Osteoblast (primary cell): ENCODE data around the gene TSR2. TPM values are rescaled to one million over a fixed set of nuclear protein-coding genes. Genes with fewer than 3 reads are reported as not detected.

ENCODE experiments used
- DNase-seq: peaks from one replicate; pipeline ENCODE4 v3.0.0; 2011; ENCODE audit warnings: low spot score, mixed read lengths; ENCODE audit not compliant: insufficient read length; ENCODE audit errors: missing footprints
- H2AFZ ChIP-seq: 2 replicates; pipeline ENCODE4 v1.6.0; 2011; ENCODE audit warnings: mild to moderate bottlenecking, low read length
- H3K27ac ChIP-seq: 2 replicates; pipeline ENCODE4 v1.5.1; 2011; ENCODE audit warnings: mild to moderate bottlenecking, low read depth, low read length, moderate library complexity
- H3K27me3 ChIP-seq: 2 replicates; pipeline ENCODE4 v1.6.0; 2012; ENCODE audit warnings: mild to moderate bottlenecking, control low read depth, inconsistent platforms, low read length, moderate library complexity; ENCODE audit not compliant: insufficient read depth
- H3K36me3 ChIP-seq: 2 replicates; pipeline ENCODE4 v1.5.1; 2011; ENCODE audit warnings: mild to moderate bottlenecking, low read length, control low read depth, moderate library complexity; ENCODE audit not compliant: insufficient read depth
- H3K4me1 ChIP-seq: 2 replicates; pipeline ENCODE4 v1.5.1; 2011; ENCODE audit warnings: mild to moderate bottlenecking, low read length, control low read depth, moderate library complexity; ENCODE audit not compliant: insufficient read depth
- H3K4me2 ChIP-seq: 2 replicates; pipeline ENCODE4 v1.6.0; 2011; ENCODE audit warnings: mild to moderate bottlenecking, low read length; ENCODE audit not compliant: insufficient read depth
- H3K4me3 ChIP-seq: fragments of 200-600 bp; sonication (generic); 3 replicates; pipeline ENCODE4 v1.5.1; 2012; ENCODE audit warnings: mild to moderate bottlenecking, low read length, inconsistent platforms; ENCODE audit not compliant: insufficient read depth
- H3K79me2 ChIP-seq: 2 replicates; pipeline ENCODE4 v1.6.0; 2012; ENCODE audit warnings: mild to moderate bottlenecking, low read length, control low read depth, inconsistent platforms; ENCODE audit not compliant: insufficient read depth
- H3K9me3 ChIP-seq: 2 replicates; pipeline ENCODE4 v1.5.1; 2011; ENCODE audit warnings: low read depth, low read length, control low read depth
- H4K20me1 ChIP-seq: 2 replicates; pipeline ENCODE4 v1.6.0; 2012; ENCODE audit warnings: mild to moderate bottlenecking, low read length, control low read depth; ENCODE audit not compliant: insufficient read depth
- total RNA-seq: library from RNA; depleted of rRNA; stranded (reverse); fragments of >200 nt; gene quantifications from 2 replicates; pipeline ENCODE4 v1.2.3, GENCODE V29; 2012
- TF ChIP-seq, protein P1 (sequence below): IDR thresholded peaks from 2 replicates; pipeline ENCODE4 v1.5.1; 2011; ENCODE audit warnings: mild to moderate bottlenecking, low read depth, low read length, moderate library complexity; ENCODE audit errors: extremely low read depth

The TSR2 gene
- total RNA-seq, 1 donor = 9.0 TPM

- Histone ChIP-seq H3K4me2 (no peak overlapping the region), H3K27ac (no peak overlapping the region), H3K36me3 (peaks cover 16% of the 10 kb centered on the region), H3K4me1 (no peaks in the 10 kb centered on the region), H2AFZ (no peak overlapping the region), H4K20me1 (peaks cover 3% of the 10 kb centered on the region), H3K9me3 (no peaks in the 10 kb centered on the region), H3K79me2 (peaks cover 5% of the 10 kb centered on the region), H3K4me3 (no peak overlapping the region), H3K27me3 (no peaks in the 10 kb centered on the region)
- TF ChIP-seq, protein P1, sequence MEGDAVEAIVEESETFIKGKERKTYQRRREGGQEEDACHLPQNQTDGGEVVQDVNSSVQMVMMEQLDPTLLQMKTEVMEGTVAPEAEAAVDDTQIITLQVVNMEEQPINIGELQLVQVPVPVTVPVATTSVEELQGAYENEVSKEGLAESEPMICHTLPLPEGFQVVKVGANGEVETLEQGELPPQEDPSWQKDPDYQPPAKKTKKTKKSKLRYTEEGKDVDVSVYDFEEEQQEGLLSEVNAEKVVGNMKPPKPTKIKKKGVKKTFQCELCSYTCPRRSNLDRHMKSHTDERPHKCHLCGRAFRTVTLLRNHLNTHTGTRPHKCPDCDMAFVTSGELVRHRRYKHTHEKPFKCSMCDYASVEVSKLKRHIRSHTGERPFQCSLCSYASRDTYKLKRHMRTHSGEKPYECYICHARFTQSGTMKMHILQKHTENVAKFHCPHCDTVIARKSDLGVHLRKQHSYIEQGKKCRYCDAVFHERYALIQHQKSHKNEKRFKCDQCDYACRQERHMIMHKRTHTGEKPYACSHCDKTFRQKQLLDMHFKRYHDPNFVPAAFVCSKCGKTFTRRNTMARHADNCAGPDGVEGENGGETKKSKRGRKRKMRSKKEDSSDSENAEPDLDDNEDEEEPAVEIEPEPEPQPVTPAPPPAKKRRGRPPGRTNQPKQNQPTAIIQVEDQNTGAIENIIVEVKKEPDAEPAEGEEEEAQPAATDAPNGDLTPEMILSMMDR = peak; percentile 29
- peak; percentile 69 for DNase-seq
These were observed 7.3 kb downstream of the TSR2 start for GRCh38 chrX:54447461-54447860.

DNA sequence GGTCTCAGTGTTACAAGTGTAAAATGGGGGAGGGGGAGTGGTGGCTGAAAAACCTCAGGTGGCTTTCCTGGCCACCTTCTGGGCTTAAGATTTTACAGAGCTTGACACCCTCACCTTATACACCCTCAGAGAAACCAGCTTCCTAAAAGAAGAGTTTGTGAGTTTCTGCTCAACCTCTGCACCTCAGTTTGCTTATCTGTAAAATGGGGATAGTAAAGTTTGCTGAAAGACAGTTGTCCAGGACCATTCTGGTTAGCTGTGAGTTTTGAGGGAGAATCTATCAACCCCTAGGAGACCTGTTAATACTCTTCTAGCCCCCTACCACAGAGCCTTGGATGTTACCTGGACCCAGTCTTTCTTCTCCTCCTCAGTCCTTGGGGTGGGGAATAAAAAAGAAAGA lies 9.7 kb downstream of the TSR2 start:
- Histone ChIP-seq H3K4me1 (no peaks in the 10 kb centered on the region), H3K79me2 (no peaks in the 10 kb centered on the region), H3K9me3 (no peaks in the 10 kb centered on the region), H3K4me2 (no peak overlapping the region), H3K4me3 (no peak overlapping the region), H3K36me3 (peaks cover 9% of the 10 kb centered on the region), H3K27ac (no peak overlapping the region), H4K20me1 (no peaks in the 10 kb centered on the region), H2AFZ (no peak overlapping the region), H3K27me3 (no peaks in the 10 kb centered on the region)
- no peak for DNase-seq
- TF ChIP-seq, protein P1 = no peak

DNA sequence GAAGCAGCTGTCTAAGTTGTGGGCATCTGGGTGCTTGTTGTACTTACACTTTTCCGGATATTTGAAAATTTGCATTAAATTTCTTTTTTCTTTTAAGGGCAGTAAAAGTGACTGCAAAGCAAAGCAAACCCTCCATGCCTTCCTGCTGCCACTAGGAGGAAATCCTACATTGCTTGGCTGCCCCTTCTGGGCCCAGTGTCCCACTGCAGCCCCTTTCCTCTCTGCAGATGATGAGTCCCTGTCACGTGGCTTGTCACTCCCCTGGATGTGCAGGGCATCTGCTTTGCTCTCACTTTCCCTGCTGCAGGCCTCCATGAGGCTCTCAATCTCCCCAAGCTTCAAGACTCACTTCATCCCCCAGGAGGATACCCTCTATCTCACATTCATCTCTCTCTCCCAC lies 12.7 kb downstream of the TSR2 start:
- Histone ChIP-seq H3K4me3 (no peak overlapping the region), H2AFZ (no peak overlapping the region), H3K4me1 (no peaks in the 10 kb centered on the region), H3K4me2 (no peak overlapping the region), H3K36me3 (peaks cover 10% of the 10 kb centered on the region), H3K9me3 (no peaks in the 10 kb centered on the region), H4K20me1 (no peaks in the 10 kb centered on the region), H3K79me2 (no peaks in the 10 kb centered on the region), H3K27me3 (no peaks in the 10 kb centered on the region), H3K27ac (no peak overlapping the region)
- TF ChIP-seq, protein P1 = peak; percentile 25
- DNase-seq = no peak

DNA sequence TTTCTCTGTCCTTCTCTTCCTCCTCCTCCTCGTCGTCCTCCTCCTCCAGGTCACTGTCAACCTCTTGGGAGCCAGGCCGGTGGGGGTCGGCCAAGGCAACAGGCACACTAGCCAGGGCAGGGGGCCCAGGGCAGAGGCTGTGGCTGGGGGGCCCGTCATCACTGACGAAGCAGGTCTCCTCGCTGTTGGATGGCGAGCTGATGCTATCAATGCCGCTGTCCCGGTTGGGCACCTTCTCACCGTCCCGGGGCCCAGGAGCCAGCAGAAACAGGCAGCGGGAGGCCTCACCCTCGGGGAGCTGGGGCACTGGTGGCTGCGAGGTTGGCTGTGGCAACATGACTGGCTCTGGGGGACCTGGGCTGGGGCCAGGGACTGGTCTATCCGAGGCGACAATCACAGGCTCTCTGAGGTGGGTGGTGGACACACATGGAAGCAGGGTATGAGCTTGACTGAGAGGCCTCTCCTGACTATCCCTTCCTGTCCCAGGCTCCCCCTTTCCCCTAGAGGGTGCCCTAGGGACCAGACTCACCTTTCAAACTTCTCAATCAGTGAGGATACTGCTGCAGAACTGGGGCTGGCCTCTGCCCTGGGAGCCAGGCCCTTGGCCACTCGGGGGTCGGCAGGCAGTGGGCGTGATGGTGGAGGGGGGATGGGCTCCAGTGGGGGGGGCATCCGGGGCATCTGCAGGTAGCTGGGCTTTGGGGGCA lies 30.0 kb downstream of the TSR2 start:
- Histone ChIP-seq H3K4me1 (no peaks in the 10 kb centered on the region), H3K79me2 (peaks cover 24% of the 10 kb centered on the region), H3K4me2 (no peak overlapping the region), H3K9me3 (no peaks in the 10 kb centered on the region), H3K27ac (no peak overlapping the region), H2AFZ (no peak overlapping the region), H3K27me3 (no peaks in the 10 kb centered on the region), H3K36me3 (peaks cover 19% of the 10 kb centered on the region), H4K20me1 (peaks cover 9% of the 10 kb centered on the region), H3K4me3 (no peak overlapping the region)
- TF ChIP-seq, protein P1 = no peak
- DNase-seq = peak; percentile 51
